Measurements from ENCODE around the gene RPS6KA1.
A peak's percentile ranks its signal among the peaks of the same experiment; 100 is the strongest.
"Not testable (repeated sequence)": the region's sequence is repeated elsewhere in the genome, so short reads cannot be mapped to it uniquely, and the experiment has no call there.

Gene RPS6KA1

DNA sequence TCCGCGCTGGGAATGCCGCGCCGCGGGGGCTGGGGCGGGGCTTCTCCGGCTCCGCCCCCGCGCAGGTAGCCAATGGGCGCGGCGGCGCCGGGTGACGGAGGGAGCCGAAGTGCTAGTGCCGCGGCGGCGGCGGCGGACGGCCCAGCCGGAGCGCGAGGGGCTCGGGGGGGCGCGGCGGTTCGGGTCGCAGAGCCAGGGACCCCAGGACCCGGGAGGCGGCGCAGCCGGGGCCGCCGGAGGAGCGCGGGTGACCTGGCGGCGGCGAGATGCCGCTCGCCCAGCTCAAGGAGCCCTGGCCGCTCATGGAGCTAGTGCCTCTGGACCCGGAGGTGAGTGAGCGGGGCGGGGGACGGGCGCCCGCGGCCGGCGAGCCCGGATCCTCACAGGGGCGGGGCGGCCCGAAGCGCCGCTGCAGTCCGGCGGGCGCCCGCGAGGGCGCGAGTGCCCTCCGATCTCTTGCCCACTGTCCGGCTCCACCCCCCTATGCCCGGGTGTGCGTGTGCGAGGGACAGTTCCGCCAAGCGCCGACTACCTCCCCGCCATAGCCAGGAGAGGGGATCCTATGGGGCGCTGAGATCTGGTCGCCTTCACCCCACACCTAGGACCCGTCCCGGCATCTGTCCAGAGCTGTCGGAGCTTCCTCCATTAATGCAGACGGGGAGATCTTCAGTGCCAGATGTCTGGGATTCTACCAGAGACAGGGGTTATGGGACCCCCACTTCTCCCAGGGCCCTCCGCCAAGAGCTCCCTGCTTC, at the start of gene RPS6KA1:
Gene RPS6KA1, plus strand, starts transcription at position 107 of the 755 bp plus-strand sequence. Its CDS starts 160 bp downstream, at position 267.
- DNase-seq: peak; percentile 21

GRCh38 chr1:26482921-26483320, 46.6 kb upstream of the RPS6KA1 start:
- no peak for DNase-seq

DNA sequence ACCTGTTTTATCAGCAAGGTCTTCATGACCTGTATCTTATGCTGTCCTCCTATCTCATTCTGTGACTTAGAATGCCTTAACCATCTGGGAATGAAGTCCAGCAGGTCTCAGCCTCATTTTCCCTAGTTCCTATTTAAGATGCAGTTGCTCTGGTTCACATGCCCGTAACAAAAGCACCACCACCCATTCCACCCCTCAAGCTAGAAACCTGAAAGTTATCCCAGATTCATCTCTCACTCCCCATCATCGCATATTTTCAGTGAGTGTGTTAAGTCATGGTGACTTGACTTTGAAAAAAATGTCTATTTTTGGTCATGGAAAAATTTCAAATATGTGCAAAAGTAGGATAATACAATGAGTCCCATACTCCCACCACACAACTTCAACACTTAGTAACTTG, 45.6 kb upstream of the RPS6KA1 start:
- DNase-seq: no peak

- no peak for DNase-seq
Measured at GRCh38 chr1:26490155-26490554, 39.4 kb upstream of the RPS6KA1 start.

GRCh38 chr1:26493267-26493666, 36.3 kb upstream of the RPS6KA1 start:
- DNase-seq: no peak

GRCh38 chr1:26493938-26494337, 35.6 kb upstream of the RPS6KA1 start:
- DNase-seq: no peak

GRCh38 chr1:26496861-26497260, 32.7 kb upstream of the RPS6KA1 start:
- no peak for DNase-seq

DNA sequence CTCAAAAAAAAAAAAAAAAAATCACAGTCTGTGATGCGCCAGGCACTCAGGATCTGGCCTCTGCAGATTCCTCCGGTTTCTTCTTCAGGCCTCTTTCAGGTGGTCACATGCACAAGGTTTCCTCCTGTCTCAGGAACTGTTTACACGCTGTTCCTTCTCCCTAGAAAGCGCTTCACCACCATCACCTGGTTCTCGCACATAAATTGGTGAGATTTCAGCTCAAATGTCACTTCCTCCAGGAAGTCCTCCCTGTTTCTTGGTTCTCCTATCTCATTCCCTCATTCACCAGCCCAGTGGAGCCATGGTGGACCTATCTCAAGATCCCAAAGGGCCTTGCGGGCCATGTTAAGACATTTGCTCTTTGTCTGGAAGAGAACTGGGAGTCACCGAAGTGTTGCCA, 30.7 kb upstream of the RPS6KA1 start:
- DNase-seq: no peak

DNA sequence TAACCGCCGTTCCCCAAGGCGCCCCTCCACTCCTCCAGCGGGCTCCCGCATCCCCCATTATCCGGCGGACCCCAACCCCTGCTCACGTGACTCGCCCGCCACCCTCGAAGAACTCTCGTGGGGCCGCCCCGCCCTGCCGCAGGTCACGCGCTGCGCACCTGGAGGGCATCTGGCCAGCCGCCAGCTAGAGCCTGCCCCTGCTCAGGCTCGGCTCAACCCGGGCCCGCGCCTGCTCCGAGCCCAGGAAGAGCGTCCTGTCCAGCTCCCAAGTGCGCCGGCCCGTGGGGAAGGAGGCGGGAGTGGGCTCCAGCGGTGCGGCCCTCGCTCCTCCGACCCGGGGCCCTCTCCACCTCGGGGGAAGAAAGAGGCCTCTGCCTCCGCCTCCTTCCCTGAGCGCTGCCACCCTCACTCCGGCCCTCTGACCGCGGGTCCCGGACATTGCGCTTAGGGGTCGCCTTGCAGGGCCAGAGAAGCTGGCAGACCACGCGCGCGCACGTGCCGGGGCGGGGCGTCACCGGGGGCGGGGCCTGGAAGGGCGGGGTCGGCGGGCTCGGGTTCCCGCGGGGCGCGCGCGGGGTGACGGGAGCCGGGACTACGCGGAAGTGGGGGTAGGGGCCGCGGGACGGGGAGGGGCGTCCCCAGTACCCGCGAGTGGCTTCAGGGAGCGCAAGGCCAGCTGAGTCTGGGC, 28.9 kb upstream of the RPS6KA1 start:
- peak; percentile 80 for DNase-seq

DNA sequence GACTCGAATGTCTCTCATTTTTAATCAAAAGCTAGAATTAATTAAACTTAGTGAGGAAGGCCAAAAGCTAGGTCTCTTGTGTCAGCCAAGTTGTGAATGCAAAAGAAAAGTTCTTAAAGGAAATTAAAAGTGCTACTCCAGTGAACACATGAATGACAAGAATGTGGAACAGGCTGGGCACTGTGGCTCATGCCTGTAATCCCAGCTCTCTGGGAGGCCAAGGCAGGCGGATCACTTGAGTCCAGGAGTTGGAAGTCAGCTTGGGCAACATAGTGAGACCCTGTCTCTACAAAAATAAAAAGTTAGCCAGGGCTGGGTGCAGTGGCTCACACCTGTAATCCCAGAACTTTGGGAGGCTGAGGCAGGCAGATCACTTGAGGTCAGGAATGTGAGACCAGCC, 18.9 kb upstream of the RPS6KA1 start:
- not testable (repeated sequence) for DNase-seq

DNA sequence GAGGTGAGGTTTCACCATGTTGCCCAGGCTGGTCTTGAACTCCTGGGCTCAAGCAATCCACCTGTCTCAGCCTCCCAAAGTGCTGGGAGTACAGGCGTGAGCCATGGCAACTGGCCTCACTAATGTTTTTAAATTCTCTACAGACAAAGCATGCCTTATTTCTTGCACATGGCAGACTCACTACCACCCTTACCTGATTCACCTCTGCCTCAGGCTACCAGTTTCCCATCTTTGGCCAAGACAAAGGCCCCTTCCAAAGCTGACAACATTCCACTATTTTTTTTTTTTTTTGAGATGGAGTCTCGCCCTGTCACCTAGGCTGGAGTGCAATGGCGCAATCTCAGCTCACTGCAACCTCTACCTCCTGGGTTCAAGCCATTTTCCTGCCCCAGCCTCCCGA, 13.7 kb upstream of the RPS6KA1 start:
- DNase-seq: not testable (repeated sequence)

DNA sequence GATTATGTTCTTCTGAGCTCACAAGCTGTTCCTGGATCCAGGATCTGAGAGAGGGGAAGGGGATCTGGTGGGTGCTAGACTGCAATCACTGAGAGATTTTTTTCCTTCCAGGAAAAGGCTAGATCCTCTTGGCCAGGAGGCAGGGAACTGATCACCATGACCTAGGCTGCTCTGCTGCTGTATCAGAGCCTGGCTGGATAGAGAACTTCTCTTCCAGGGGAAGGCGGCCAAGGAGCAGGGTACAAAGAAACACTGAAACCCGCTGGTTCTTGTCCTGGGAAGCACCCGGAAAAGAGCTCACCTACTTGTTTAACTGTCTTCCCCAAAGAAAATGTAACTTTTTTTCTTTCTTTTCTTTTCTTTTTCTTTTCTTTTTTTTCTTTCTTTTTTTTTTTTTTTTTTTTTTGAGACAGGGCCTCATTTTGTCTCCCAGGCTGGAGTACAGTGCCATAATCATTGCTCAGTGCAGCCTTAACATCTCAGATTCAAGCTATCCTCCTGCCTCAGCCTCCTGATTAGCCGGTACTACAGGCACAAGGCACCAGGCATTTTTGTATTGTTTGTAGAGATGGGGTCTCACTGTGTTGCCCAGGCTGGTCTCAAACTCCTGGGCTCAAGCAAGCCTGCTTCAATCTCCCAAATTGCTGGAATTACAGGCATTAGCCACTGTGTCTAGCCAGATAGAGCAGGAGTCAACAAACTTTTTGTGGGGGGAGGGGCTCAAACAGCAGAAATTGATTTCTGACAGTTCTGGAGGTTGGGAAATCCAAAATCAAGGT, 12.4 kb upstream of the RPS6KA1 start:
- no peak for DNase-seq

- no peak for DNase-seq
Measured at GRCh38 chr1:26517766-26518049, 11.9 kb upstream of the RPS6KA1 start.

GRCh38 chr1:26518355-26518754, 11.2 kb upstream of the RPS6KA1 start:
- no peak for DNase-seq

GRCh38 chr1:26520339-26520738, 9.2 kb upstream of the RPS6KA1 start:
- no peak for DNase-seq

- no peak for DNase-seq
Measured at GRCh38 chr1:26521669-26522030, 7.9 kb upstream of the RPS6KA1 start.

GRCh38 chr1:26522073-26522472, 7.5 kb upstream of the RPS6KA1 start:
- DNase-seq: no peak

DNA sequence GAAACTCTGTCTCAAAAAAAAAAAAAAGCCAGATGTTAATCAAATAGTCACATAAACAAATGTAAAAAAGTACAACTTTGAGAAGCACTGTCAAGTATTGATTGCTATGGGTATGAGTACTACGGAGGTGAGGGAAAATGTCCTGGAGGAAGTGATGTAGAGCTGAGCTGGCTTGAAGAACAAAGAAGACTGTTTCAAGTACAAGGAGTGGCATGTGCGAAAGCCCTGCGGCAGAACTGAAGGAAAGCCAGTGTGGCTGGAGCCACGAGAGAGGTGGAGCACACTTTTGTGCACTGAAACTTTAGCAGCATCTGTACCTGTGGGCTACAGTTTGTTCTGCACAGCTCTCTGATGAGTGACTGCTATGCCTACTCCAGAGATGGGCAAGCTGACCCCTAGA, 5.4 kb upstream of the RPS6KA1 start:
- no peak for DNase-seq

DNA sequence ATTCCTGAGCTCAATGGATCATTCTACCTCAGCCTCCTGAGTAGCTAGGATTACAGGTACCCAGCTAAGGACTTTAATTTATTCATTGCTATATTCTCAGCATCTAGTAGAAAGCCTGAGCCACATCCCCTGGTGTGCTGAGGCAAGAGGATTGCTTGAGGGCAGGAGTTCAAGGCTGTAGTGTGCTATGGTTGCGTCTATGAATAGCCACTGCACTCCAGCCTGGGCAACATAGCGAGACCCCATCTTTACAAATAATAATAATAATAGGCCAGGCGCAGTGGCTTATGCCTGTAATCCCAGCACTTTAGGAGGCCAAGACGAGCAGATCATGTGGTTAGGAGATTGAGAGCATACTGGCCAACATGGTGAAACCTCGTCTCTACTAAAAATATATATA, 3.3 kb upstream of the RPS6KA1 start:
- no peak for DNase-seq

DNA sequence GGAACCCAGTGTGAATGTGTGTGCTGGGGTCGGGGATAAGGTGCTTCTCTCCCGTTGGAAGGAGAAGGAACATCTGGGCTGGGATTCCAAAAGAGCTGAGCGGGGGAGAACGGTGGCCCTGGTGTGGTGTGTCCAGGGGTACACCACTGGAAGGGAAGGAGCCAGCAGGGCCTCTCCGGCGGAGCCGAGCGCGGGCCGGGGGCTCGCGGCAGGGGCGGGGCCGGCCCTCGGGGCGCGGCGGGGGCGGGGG, 231 bp upstream of the RPS6KA1 start:
- no peak for DNase-seq

DNA sequence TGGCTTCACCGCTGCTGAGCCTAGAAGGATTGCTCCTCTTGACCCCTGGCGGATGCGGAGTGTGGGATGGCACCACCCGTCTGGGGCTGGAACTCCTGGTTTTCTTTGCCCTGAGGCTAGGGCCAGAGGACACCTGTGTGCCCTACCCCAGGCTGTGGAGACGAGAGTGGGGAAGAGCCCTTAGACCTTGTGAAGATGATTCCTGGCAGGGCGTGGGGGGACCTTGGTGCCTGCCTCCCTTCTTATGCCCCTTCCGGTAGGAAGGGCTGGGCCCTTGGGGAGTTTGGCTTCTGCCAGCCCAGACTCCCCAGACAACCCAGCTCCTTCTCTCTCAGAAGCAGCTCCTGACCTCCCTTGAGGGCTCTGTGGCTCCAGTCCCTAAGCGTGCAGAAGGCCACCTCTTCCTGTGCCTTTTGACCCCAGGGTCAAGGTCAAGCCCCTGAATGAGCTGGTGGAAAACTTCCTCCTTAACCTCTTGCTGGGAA, 891 bp downstream of the RPS6KA1 start:
- DNase-seq: no peak

GRCh38 chr1:26530895-26531598, 1.5 kb downstream of the RPS6KA1 start:
- DNase-seq: peak; percentile 78

DNA sequence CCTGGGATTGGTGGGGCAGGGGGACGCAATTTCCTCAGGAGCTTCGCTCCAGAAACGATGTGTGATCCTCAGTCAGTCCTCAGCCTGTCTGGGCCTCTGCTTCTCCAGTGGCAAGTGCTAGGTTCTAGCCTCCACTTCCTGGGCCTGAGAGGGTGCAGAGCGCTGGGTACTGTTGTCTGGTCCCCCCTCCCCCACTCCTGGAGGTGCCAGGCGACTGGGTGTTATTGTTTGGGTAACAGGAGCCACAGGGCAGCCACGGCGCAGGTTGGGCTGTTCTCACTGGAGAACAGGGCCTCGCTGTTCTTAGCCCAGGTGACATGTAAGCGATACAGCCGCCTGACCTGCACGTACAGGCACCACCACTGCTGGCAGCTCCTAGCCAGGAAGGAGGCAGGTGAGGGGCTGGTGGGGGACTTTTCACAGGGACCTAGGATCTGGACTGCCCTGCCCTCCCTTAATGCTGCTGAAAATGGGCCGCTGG, 2.1 kb downstream of the RPS6KA1 start:
- peak; percentile 86 for DNase-seq
